Peyer's patch (tissue), 4 donors: ENCODE data around the gene EMILIN2. TPM values are rescaled to one million over a fixed set of nuclear protein-coding genes. Genes with fewer than 3 reads are reported as not detected.
"Not testable (repeated sequence)": the region's sequence is repeated elsewhere in the genome, so short reads cannot be mapped to it uniquely, and the experiment has no call there.

ENCODE experiments used
- DNase-seq, 3 donors: peaks; one replicate each; pipeline ENCODE4 v3.0.0-alpha.2; 2017 to 2019
- H3K27ac ChIP-seq, 4 donors: fragments of 200-600 bp; sonication (generic); one replicate each; pipeline ENCODE4 v1.5.1; 2016 to 2019
- H3K27me3 ChIP-seq, 2 donors: fragments of 200-600 bp; sonication (generic); one replicate each; pipeline ENCODE4 v1.5.1; 2019
- H3K36me3 ChIP-seq, 3 donors: fragments of 200-600 bp; sonication (generic); one replicate each; pipeline ENCODE4 v1.5.1; 2016 to 2019
- H3K4me1 ChIP-seq, 4 donors: fragments of 200-600 bp; sonication (generic); one replicate each; pipeline ENCODE4 v1.5.1; 2016 to 2019
- H3K4me3 ChIP-seq, 4 donors: fragments of 200-600 bp; sonication (generic); 1 replicate in 3 of 4; 2 replicates in 1 of 4; pipeline ENCODE4 v1.5.1; 2016 to 2019; ENCODE audit warnings: mild to moderate bottlenecking in 1 of 4
- H3K9me3 ChIP-seq, 4 donors: fragments of 200-600 bp; sonication (generic); one replicate each; pipeline ENCODE4 v1.5.1; 2016 to 2019; ENCODE audit warnings: mild to moderate bottlenecking in 1 of 4
- POLR2A ChIP-seq, 2 donors: fragments of 450-650 bp; IDR thresholded peaks; one replicate each; pipeline ENCODE4 v1.5.1; 2017; ENCODE audit warnings: antibody characterized with exemption in 2 of 2, mild to moderate bottlenecking in 2 of 2, moderate library complexity in 2 of 2
- total RNA-seq, 4 donors: library from RNA; depleted of rRNA; stranded (reverse); fragments of >200 nt; gene quantifications; one replicate each; pipeline ENCODE4 v1.1.0, GENCODE V29; 2016
- TF ChIP-seq, protein P1 (sequence below), 6 experiments: fragments of 450-650 bp in 4 of 6; fragments of 200-600 bp in 2 of 6; sonication (generic) in 1 of 6; IDR thresholded peaks; one replicate each; pipeline ENCODE4 v1.5.1; 2017 to 2019; ENCODE audit warnings: antibody characterized with exemption in 6 of 6, mild to moderate bottlenecking in 3 of 6, moderate library complexity in 1 of 6

Gene EMILIN2
- total RNA-seq, 4 donors from 2014 or later, result 6.8 to 54.5 (median 12.8) TPM

DNA sequence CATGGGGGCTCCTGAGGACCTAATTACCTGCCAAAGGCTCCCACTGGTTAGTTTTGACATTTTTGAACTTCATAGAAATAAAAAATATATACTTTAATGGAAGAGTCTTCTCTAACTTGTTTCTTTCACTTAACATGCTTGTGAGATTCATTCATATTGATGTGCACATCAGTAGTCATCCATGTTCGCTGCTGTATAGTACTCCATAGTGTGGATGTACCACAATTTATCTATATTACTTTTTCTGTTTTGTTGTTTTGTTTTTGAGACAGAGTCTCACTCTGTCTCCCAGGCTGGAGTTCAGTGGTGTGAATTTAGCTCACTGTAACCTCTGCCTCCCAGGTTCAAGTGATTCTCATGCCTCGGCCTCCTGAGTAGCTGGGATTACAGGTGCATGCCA, 22.8 kb upstream of the EMILIN2 start:
- Histone ChIP-seq H3K4me3 (no peak overlapping the region), H3K27ac (no peak overlapping the region), H3K27me3 (no peaks in the 10 kb centered on the region), H3K36me3 (no peaks in the 10 kb centered on the region), H3K9me3 (no peaks in the 10 kb centered on the region), H3K4me1 (no peaks in the 10 kb centered on the region)
- TF ChIP-seq POLR2A (IDR thresholded peaks at IDR 0.05), result no peak
- TF ChIP-seq, protein P1, sequence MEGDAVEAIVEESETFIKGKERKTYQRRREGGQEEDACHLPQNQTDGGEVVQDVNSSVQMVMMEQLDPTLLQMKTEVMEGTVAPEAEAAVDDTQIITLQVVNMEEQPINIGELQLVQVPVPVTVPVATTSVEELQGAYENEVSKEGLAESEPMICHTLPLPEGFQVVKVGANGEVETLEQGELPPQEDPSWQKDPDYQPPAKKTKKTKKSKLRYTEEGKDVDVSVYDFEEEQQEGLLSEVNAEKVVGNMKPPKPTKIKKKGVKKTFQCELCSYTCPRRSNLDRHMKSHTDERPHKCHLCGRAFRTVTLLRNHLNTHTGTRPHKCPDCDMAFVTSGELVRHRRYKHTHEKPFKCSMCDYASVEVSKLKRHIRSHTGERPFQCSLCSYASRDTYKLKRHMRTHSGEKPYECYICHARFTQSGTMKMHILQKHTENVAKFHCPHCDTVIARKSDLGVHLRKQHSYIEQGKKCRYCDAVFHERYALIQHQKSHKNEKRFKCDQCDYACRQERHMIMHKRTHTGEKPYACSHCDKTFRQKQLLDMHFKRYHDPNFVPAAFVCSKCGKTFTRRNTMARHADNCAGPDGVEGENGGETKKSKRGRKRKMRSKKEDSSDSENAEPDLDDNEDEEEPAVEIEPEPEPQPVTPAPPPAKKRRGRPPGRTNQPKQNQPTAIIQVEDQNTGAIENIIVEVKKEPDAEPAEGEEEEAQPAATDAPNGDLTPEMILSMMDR (IDR thresholded peaks at IDR 0.05), result no peak
- DNase-seq, result no peak

DNA sequence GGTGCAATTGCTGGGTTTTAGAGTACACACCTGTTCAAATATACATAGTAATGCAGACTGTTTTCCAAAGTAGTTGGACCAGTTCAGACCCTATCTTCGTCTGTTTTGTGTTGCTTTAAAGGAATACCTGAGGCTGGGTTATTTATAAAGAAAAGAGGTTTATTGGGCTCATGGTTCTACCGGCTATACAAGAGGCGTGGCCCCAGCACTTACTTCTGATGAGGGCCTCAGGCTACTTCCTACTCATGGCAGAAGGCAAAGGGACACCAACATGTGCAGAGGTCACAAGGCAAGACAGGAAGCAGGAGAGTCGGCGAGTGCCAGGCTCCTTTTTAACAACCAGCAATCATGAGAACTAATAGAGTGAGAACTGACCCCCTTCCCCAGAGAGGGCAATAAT, 21.9 kb upstream of the EMILIN2 start:
- Histone ChIP-seq H3K9me3 (no peaks in the 10 kb centered on the region), H3K36me3 (no peaks in the 10 kb centered on the region), H3K27me3 (no peaks in the 10 kb centered on the region), H3K27ac (no peak overlapping the region), H3K4me3 (no peak overlapping the region), H3K4me1 (no peaks in the 10 kb centered on the region)
- no peak for DNase-seq
- no peak for TF ChIP-seq POLR2A (IDR thresholded peaks at IDR 0.05)
- TF ChIP-seq, protein P1 (IDR thresholded peaks at IDR 0.05), result no peak

DNA sequence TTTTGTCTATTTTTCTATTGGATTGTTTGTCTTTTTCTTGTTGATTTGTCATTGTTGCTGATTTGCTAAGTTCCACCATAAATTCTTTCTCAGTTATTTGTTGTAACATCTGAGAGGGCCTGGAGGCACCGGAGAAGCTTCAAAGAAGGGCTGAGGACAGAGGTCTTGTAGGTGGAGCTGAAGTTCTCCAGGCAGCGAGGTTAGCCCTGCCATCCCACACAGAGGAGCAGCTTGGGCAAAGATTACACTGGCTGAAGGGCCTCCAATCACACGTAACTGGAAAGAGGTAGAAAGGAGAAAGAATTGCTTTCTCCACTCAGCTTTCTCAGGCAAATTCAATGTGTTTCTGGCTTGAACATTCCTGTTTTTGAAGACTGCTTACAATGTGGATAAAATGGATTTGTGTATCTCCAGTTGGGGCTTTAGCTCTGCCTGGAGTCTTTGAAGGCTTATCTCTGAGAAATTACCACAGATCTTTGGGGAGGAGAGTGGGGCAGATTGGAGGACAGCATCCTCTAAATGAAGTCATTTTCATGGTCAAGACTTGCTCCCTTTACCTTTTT, 21.1 kb upstream of the EMILIN2 start:
- DNase-seq, result no peak
- no peak overlapping the region for H3K4me3 ChIP-seq
- no peaks in the 10 kb centered on the region for H3K36me3 ChIP-seq
- H3K4me1 ChIP-seq, result no peaks in the 10 kb centered on the region
- no peaks in the 10 kb centered on the region for H3K27me3 ChIP-seq
- H3K27ac ChIP-seq, result no peak overlapping the region
- no peaks in the 10 kb centered on the region for H3K9me3 ChIP-seq
- TF ChIP-seq POLR2A (IDR thresholded peaks at IDR 0.05), result no peak
- TF ChIP-seq, protein P1 (IDR thresholded peaks at IDR 0.05), result no peak

DNA sequence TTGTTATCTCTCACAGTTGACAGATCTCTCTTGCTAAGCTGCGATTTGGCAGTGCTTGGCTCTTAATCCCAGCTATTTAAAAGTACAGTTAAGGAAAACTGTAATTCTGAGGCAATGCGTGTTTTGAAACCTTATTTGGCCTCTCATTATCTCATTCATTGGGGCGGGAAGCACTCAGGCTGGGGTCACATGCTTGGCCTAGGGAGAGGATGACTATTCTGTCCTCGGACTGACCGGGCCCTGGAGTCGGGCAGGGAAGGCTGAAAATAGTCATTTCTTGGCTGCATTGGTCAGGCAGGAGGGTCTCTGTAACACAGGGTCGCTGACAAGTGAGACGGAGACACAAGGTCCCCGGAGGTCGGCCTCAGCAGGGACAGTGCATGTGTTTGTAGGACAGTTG, 20.2 kb upstream of the EMILIN2 start:
- H3K27me3 ChIP-seq, result no peaks in the 10 kb centered on the region
- TF ChIP-seq, protein P1 (IDR thresholded peaks at IDR 0.05), result no peak
- no peak for TF ChIP-seq POLR2A (IDR thresholded peaks at IDR 0.05)
- no peak for DNase-seq
- H3K4me1 ChIP-seq, result no peaks in the 10 kb centered on the region
- H3K4me3 ChIP-seq, result no peak overlapping the region
- H3K36me3 ChIP-seq, result no peaks in the 10 kb centered on the region
- H3K27ac ChIP-seq, result no peak overlapping the region
- no peaks in the 10 kb centered on the region for H3K9me3 ChIP-seq

DNA sequence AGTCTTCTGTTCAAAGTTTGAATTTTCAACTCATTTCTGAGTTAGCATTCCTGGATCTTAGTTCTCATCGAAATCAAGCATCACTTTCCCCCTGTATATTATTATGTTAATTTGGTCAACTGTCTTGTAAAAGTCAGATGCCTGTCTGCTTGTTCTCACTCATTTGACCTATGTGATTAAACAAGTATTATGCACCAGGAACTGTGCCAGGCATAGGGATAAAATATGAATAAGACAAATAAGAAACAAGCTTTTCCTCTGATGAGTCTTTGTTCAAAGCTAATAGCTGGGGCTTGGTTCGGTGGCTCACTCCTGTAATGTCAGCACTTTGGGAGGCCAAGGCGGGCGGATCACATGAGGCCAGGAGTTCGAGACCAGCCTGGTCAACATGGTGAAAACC, 19.7 kb upstream of the EMILIN2 start:
- Histone ChIP-seq H3K27ac (no peak overlapping the region), H3K27me3 (no peaks in the 10 kb centered on the region), H3K4me1 (no peaks in the 10 kb centered on the region), H3K4me3 (no peak overlapping the region), H3K9me3 (no peaks in the 10 kb centered on the region), H3K36me3 (no peaks in the 10 kb centered on the region)
- no peak for DNase-seq
- TF ChIP-seq POLR2A (IDR thresholded peaks at IDR 0.05), result no peak
- TF ChIP-seq, protein P1 (IDR thresholded peaks at IDR 0.05), result no peak

DNA sequence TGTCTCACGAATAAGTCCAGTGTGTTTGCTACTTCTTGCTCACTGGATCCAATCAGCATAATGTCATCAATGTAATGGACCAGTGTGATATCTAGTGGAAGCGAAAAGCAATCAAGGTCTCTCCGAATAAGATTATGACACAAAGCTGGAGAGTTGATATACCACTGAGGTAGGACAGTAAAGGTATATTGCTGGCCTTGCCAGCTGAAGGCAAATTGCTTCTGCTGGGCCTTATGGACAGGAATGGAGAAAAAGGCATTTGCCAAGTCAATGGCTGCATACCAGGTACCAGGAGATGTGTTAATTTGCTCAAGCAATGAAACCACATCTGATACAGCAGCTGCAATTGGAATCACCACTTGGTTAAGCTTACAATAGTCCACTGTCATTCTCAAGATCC, 10.7 kb upstream of the EMILIN2 start:
- H3K36me3 ChIP-seq, DNase-seq, H3K27me3 ChIP-seq, H3K27ac ChIP-seq, H3K4me1 ChIP-seq, H3K9me3 ChIP-seq, H3K4me3 ChIP-seq: not testable (repeated sequence)

DNA sequence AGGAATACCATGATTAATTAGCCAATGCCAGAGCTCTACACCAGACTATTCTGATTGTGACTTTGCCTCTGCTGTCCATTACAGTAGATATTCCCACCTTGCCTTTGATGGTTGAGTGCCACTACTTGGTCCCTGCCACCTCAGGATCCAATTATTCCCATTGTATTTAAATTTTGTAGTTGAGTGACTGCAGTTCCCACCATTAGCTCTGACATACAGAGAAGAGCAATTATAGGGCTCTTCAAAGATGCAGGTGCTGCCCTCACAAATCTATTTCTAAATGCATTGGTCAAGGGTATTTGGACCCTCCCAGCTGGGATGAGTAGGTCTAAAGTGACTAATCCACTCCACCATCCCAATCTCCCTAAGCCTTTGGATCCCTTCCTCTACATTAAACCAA, 9.5 kb upstream of the EMILIN2 start:
- H3K36me3 ChIP-seq, H3K27ac ChIP-seq, H3K4me1 ChIP-seq, H3K4me3 ChIP-seq, DNase-seq, H3K9me3 ChIP-seq, H3K27me3 ChIP-seq: not testable (repeated sequence)
